Esophagus muscularis mucosa (tissue), 4 donors: ENCODE data around the gene FGFR2.

Experiments
- EP300 ChIP-seq: sonication (generic); formaldehyde crosslinking; IDR thresholded peaks from one replicate; pipeline ENCODE4 v1.6.1; 2017; ENCODE audit warnings: antibody characterized with exemption
- POLR2A ChIP-seq: fragments of 450-650 bp; IDR thresholded peaks from one replicate; pipeline ENCODE4 v1.6.1; 2017; ENCODE audit warnings: antibody characterized with exemption, moderate library complexity, mild to moderate bottlenecking, low read depth
- POLR2AphosphoS5 ChIP-seq, 2 donors: sonication (generic); formaldehyde crosslinking; IDR thresholded peaks; one replicate each; pipeline ENCODE4 v1.6.1; 2017; ENCODE audit warnings: antibody characterized with exemption in 2 of 2
- TF ChIP-seq, protein P1 (sequence below), 3 experiments: fragments of 200-600 bp in 2 of 3; fragments of 450-650 bp in 1 of 3; sonication (generic) in 2 of 3; IDR thresholded peaks; one replicate each; pipeline ENCODE4 v1.5.1; 2017 to 2019; ENCODE audit warnings: antibody characterized with exemption in 3 of 3, mild to moderate bottlenecking in 2 of 3, moderate library complexity in 1 of 3

GRCh38 chr10:121485436-121486139 is 112.7 kb downstream of the FGFR2 start:
- TF ChIP-seq, protein P1, sequence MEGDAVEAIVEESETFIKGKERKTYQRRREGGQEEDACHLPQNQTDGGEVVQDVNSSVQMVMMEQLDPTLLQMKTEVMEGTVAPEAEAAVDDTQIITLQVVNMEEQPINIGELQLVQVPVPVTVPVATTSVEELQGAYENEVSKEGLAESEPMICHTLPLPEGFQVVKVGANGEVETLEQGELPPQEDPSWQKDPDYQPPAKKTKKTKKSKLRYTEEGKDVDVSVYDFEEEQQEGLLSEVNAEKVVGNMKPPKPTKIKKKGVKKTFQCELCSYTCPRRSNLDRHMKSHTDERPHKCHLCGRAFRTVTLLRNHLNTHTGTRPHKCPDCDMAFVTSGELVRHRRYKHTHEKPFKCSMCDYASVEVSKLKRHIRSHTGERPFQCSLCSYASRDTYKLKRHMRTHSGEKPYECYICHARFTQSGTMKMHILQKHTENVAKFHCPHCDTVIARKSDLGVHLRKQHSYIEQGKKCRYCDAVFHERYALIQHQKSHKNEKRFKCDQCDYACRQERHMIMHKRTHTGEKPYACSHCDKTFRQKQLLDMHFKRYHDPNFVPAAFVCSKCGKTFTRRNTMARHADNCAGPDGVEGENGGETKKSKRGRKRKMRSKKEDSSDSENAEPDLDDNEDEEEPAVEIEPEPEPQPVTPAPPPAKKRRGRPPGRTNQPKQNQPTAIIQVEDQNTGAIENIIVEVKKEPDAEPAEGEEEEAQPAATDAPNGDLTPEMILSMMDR (IDR thresholded peaks at IDR 0.05): no peak
- TF ChIP-seq POLR2A (no peak), POLR2AphosphoS5 (IDR thresholded peaks at IDR 0.05) (peak in 1 of 2 donors; percentile 8), EP300 (no peak)
